Stimulated activated naive B cell treated with anti-CD40 and anti-IgM and Interleukin-4, amounts not matched to agents 10 μg/mL and 1 μg/mL and 100 μg/mL, for 72 hours (primary cell): ENCODE results near the gene VCL.
"Not testable (repeated sequence)": the region's sequence is repeated elsewhere in the genome, so short reads cannot be mapped to it uniquely, and the experiment has no call there.

Experiments
- ATAC-seq, 2 donors: fragments of 150-1000 bp; cut with Tn5 transposase; replicated peaks; 2 replicates each; pipeline ENCODE4 v1.10.0; 2021; ENCODE audit warnings: moderate library complexity in 1 of 2
- DNase-seq: peaks from one replicate; pipeline ENCODE4 v3.0.0; 2021
- H3K27ac Mint-ChIP-seq: one replicate; pipeline ENCODE4 v1.8.0; 2022; ENCODE audit warnings: mild to moderate bottlenecking, mixed read lengths
- H3K27me3 Mint-ChIP-seq, 2 donors: one replicate each; pipeline ENCODE4 v1.8.0; 2022; ENCODE audit warnings: mixed read lengths in 2 of 2
- H3K36me3 Mint-ChIP-seq, 2 donors: one replicate each; pipeline ENCODE4 v1.8.0; 2022; ENCODE audit warnings: mixed read lengths in 2 of 2, mild to moderate bottlenecking in 1 of 2
- H3K4me1 Mint-ChIP-seq, 2 donors: one replicate each; pipeline ENCODE4 v1.8.0; 2022; ENCODE audit warnings: mixed read lengths in 2 of 2, mild to moderate bottlenecking in 1 of 2
- H3K4me3 Mint-ChIP-seq, 2 donors: one replicate each; pipeline ENCODE4 v1.8.0; 2022; ENCODE audit warnings: mild to moderate bottlenecking in 2 of 2, mixed read lengths in 2 of 2, moderate library complexity in 1 of 2
- H3K9me3 Mint-ChIP-seq, 2 donors: one replicate each; pipeline ENCODE4 v1.8.0; 2022; ENCODE audit warnings: mixed read lengths in 2 of 2, mild to moderate bottlenecking in 1 of 2

The VCL gene

GRCh38 chr10:73997787-73998622, at the start of gene VCL:
Gene VCL, plus strand, starts transcription at chr10:73998116. Its CDS starts 92 bp downstream, at chr10:73998208.
- Mint-ChIP-seq H3K36me3 (peaks cover 23 to 26% of the 10 kb centered on the region in 2 donors), H3K27ac (peak within 1 kb of the TSS; percentile 95), H3K27me3 (no peaks in the 10 kb centered on the region), H3K9me3 (no peaks in the 10 kb centered on the region), H3K4me3 (peak within 1 kb of the TSS; percentile 89 to 98), H3K4me1 (peaks cover 33 to 65% of the 10 kb centered on the region in 2 donors)
- DNase-seq (peak; percentile 93), ATAC-seq (peak; percentile 95 to 97)

DNA sequence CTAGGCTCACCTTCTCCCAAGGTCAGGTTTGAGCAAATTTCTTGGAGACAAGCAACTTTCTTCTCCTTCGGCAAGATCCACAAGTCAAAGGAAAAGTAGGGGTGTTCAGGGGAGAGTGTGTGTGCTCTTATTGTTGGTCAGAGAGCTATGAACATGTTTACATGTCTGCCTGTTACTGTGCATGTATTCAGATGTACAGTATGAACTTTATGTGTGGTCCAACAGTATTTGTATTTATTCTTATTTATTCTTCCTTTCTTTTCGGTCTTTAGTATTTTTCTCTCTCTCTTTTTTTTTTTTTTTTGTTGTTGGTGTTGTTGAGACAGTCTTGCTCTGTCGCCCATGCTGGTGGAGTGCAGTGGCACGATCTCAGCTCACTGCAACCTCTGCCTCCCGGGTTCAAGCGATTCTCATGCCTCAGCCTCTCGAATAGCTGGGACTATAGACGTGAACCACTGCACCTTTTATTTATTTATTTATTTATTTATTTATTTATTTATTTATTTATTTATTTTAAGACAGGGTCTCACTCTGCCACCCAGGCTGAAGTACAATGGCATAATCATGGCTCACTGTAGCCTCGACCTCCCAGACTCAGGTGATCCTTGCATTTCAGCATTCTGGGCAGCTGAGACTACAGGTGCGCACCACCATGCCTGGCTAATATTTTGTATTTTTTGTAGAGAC, 48.8 kb upstream of the VCL start:
- Mint-ChIP-seq H3K4me3 (no peak overlapping the region), H3K36me3 (no peaks in the 10 kb centered on the region), H3K27ac (no peak overlapping the region), H3K4me1 (peaks cover 0 to 2% of the 10 kb centered on the region in 2 donors), H3K27me3 (no peaks in the 10 kb centered on the region), H3K9me3 (no peaks in the 10 kb centered on the region)
- ATAC-seq (no peak), DNase-seq (no peak)

DNA sequence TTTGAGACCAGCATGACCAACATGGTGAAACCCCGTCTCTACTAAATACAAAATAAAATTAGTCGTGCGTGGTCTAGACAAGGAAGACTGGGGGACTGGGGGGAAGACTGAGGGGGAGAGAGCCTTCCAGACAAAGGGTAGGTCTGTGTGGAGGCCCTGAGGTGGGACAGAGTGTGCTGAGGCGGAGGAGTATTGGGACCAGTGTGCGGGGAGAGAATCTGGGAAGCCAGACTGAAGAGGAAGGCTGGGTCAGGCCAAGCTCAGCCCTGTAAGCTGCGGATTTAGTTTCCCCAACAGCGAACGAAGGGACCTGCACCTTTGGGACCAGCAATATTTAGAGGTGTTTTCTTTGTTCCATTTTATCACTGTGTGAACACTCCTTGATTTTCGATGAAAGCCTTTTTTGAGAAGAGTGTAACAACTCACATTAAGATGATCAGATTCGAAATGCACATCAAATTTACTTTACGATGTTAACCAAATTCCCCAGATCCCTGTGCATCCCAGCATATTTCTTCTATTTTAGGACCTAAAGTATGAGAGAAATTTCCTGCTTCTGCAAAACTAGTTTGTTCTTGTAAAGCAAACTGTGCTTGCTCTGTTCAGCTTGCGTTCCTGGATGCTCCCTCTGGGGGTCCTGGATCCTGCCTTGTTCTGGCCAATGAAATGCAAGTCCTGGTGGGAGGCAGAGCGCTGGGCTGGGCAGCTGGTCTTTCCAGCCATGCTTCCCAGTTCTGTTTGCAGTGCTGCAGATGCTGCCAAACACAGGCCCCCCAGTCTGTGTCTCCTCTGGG, 47.6 kb upstream of the VCL start:
- ATAC-seq (no peak), DNase-seq (no peak)
- Mint-ChIP-seq H3K4me1 (peaks cover 2 to 3% of the 10 kb centered on the region in 2 donors), H3K4me3 (no peak overlapping the region), H3K27ac (no peak overlapping the region), H3K36me3 (no peaks in the 10 kb centered on the region), H3K27me3 (no peaks in the 10 kb centered on the region), H3K9me3 (no peaks in the 10 kb centered on the region)

- DNase-seq (no peak), ATAC-seq (no peak)
- no peaks in the 10 kb centered on the region for H3K9me3 Mint-ChIP-seq
- no peaks in the 10 kb centered on the region for H3K27me3 Mint-ChIP-seq
- peaks cover 20 to 33% of the 10 kb centered on the region in 2 donors for H3K4me1 Mint-ChIP-seq
- H3K36me3 Mint-ChIP-seq, result no peaks in the 10 kb centered on the region
- H3K27ac Mint-ChIP-seq, result no peak overlapping the region
- H3K4me3 Mint-ChIP-seq, result no peak overlapping the region
Measured at GRCh38 chr10:73953665-73954064, 44.3 kb upstream of the VCL start.

- H3K4me1 Mint-ChIP-seq, result peaks cover 29 to 44% of the 10 kb centered on the region in 2 donors
- no peak for ATAC-seq
- DNase-seq, result no peak
- no peaks in the 10 kb centered on the region for H3K9me3 Mint-ChIP-seq
- no peaks in the 10 kb centered on the region for H3K36me3 Mint-ChIP-seq
- H3K27me3 Mint-ChIP-seq, result no peaks in the 10 kb centered on the region
- no peak overlapping the region for H3K4me3 Mint-ChIP-seq
- no peak overlapping the region for H3K27ac Mint-ChIP-seq
Measured at GRCh38 chr10:73954737-73955136, 43.2 kb upstream of the VCL start.

- no peaks in the 10 kb centered on the region for H3K9me3 Mint-ChIP-seq
- H3K27ac Mint-ChIP-seq, result peak overlapping the region; percentile 81
- no peaks in the 10 kb centered on the region for H3K36me3 Mint-ChIP-seq
- ATAC-seq (no peak), DNase-seq (no peak)
- H3K4me1 Mint-ChIP-seq, result peaks cover 37 to 54% of the 10 kb centered on the region in 2 donors
- no peak overlapping the region for H3K4me3 Mint-ChIP-seq
- no peaks in the 10 kb centered on the region for H3K27me3 Mint-ChIP-seq
Measured at GRCh38 chr10:73955719-73956118, 42.2 kb upstream of the VCL start.

- Mint-ChIP-seq H3K27me3 (no peaks in the 10 kb centered on the region), H3K36me3 (no peaks in the 10 kb centered on the region), H3K9me3 (no peaks in the 10 kb centered on the region), H3K4me1 (peaks cover 41 to 54% of the 10 kb centered on the region in 2 donors), H3K27ac (peak overlapping the region; percentile 98), H3K4me3 (peak overlapping the region; percentile 77 to 79)
- DNase-seq (peak; percentile 58), ATAC-seq (peak; percentile 80 to 81)
Measured at GRCh38 chr10:73956476-73957359, 41.2 kb upstream of the VCL start.

DNA sequence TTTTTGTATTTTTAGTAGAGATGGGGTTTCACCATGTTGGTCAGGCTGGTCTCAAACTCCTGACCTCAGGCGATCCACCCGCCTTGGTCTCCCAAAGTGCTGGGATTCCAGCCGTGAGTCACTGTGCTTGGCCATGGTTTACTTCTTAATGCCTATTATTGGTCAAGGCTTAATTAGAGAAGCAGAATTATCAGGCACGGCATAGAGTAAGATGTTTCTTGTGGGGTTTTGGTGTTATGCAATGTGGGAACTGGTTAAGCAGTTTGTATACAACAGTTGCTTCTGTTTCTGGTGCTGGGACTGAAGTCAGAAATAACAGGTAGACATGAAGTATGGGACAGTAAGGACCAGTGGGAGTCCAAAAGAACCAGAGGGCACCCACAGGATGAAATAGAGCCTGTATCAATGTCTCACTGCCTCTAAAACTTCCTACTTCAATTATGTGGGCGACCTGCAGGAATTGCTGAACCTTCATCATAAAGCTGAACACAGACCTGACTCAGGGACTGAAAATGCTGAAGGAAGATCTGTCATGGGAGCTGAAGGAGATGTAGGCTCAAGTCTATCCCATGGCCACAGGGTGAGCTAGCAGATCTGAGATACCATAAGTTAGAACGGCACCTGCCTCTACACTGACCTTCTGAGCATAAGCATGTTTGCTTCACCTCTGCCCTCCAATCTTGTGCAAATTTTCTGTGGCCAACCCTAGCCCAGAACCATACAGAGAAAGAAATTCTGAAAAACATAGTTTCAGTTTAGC, 38.3 kb upstream of the VCL start:
- Mint-ChIP-seq H3K27me3 (no peaks in the 10 kb centered on the region), H3K9me3 (no peaks in the 10 kb centered on the region), H3K36me3 (no peaks in the 10 kb centered on the region), H3K27ac (peak overlapping the region; percentile 79), H3K4me3 (peak overlapping the region in 1 of 2 donors; percentile 25), H3K4me1 (peaks cover 39 to 54% of the 10 kb centered on the region in 2 donors)
- ATAC-seq, result peak in 1 of 2 donors; percentile 8
- no peak for DNase-seq

DNA sequence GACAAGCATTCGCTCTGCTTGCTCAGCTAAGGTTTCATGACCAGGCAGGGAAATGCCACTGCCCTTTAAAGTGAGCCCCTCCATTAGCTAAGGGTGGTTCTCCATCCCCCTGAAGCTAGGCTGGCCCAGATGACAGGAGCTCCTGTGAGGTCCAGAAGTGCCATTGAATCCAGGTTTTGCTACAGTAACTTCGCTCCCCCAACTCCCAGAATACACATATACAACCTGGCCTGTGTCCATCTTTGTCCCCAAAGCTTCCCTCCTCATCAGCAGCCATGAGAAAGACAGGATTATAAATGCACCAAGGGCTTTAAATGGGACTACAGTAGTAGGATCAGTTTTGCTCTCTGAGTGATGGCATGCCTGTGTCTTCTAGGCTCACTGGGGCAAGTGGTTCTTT, 35.5 kb upstream of the VCL start:
- DNase-seq, result no peak
- Mint-ChIP-seq H3K27me3 (no peaks in the 10 kb centered on the region), H3K27ac (no peak overlapping the region)

GRCh38 chr10:73963533-73963932, 34.4 kb upstream of the VCL start:
- not testable (repeated sequence) for H3K27me3 Mint-ChIP-seq, H3K27ac Mint-ChIP-seq, H3K36me3 Mint-ChIP-seq, DNase-seq, ATAC-seq, H3K4me3 Mint-ChIP-seq, H3K9me3 Mint-ChIP-seq
- H3K4me1 Mint-ChIP-seq, result peaks cover 22 to 24% of the 10 kb centered on the region in 2 donors

More for the DNA sequence above, 35.5 kb upstream of the VCL start:
- Mint-ChIP-seq H3K9me3 (no peaks in the 10 kb centered on the region), H3K36me3 (no peaks in the 10 kb centered on the region), H3K4me3 (no peak overlapping the region), H3K4me1 (peaks cover 26 to 33% of the 10 kb centered on the region in 2 donors)
- ATAC-seq, result no peak

- Mint-ChIP-seq H3K36me3 (no peaks in the 10 kb centered on the region), H3K4me1 (peaks cover 16 to 20% of the 10 kb centered on the region in 2 donors), H3K27me3 (no peaks in the 10 kb centered on the region), H3K27ac (no peak overlapping the region), H3K9me3 (no peaks in the 10 kb centered on the region), H3K4me3 (no peak overlapping the region)
- no peak for DNase-seq
- ATAC-seq, result no peak
Measured at GRCh38 chr10:73964743-73965142, 33.2 kb upstream of the VCL start.

DNA sequence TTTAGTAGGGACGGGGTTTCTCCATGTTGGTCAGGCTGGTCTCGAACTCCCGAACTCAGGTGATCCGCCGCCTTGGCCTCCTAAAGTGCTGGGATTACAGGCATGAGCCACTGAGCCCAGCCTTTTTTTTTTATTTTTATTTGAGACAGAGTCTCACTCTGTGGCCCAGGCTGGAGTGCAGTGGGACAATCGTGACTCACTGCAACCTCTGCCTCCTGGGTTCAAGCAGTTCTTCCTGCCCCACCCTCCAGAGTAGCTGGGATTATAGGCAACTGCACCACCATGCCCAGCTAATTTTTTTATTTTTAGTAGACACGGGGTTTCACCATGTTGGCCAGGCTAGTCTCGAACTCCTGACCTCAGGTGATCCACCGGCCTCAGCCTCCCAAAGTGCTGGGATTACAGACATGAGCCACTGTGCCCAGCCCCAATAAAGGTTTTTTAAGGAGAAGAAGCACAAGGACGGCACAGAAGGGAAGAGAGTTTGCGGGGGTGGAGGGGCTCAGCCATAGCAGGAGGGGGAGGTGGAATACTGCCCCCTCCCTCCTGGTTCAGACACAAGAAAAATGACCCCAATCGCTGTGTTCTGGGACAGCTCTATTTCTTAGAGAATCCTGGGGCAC, 32.5 kb upstream of the VCL start:
- DNase-seq, ATAC-seq, H3K4me3 Mint-ChIP-seq, H3K27ac Mint-ChIP-seq, H3K36me3 Mint-ChIP-seq, H3K27me3 Mint-ChIP-seq, H3K9me3 Mint-ChIP-seq: not testable (repeated sequence)
- peaks cover 10 to 14% of the 10 kb centered on the region in 2 donors for H3K4me1 Mint-ChIP-seq
